HG03575 (cell line): ENCODE data around the gene TMEM119.
"Not testable (repeated sequence)": the region's sequence is repeated elsewhere in the genome, so short reads cannot be mapped to it uniquely, and the experiment has no call there.

Source experiments
- ATAC-seq: cut with Tn5 transposase; IDR thresholded peaks from one replicate; pipeline ENCODE4 v1.9.1; 2021; ENCODE audit not compliant: unreplicated experiment, insufficient number of reproducible peaks, low FRiP score; ENCODE audit errors: extremely low read depth

The TMEM119 gene

DNA sequence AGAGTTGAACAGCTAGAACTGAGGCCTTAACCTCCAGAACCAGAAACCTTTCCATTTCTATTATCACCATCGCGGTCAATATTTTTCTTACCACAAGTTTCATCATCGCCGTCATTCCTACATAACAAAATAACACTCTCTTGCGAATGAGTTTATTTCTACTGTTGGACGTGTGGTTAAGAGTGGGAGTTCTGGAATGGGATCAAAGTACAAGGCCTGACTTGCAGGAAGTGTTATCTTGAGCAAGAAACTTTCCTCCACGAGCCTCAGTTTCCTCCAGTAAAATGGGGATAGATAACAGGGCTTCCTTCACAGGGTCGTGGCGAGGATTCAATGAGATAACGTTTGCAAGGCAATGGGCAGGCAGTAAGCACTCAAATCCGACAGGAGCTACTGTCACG lies 37.6 kb downstream of the TMEM119 start:
- no peak for ATAC-seq

DNA sequence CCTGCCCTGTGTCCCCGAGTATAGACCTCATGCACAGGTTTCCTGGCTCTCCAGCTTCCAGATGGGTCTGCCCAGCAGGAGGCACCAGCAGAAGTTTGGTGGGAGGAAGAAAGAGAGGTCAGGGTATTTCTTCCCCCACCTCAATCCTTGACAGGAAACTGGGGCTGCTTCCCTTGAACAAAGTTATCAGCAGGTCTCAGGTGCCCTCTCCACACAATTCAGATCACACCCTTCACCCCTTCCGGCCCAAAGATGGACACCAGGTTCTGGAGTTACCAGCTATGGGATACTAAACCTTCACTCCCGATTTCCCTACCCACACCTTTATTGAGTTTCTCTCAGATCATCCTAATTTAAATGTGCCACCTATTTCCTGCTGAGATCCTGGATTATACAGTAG lies 38.1 kb downstream of the TMEM119 start:
- no peak for ATAC-seq

DNA sequence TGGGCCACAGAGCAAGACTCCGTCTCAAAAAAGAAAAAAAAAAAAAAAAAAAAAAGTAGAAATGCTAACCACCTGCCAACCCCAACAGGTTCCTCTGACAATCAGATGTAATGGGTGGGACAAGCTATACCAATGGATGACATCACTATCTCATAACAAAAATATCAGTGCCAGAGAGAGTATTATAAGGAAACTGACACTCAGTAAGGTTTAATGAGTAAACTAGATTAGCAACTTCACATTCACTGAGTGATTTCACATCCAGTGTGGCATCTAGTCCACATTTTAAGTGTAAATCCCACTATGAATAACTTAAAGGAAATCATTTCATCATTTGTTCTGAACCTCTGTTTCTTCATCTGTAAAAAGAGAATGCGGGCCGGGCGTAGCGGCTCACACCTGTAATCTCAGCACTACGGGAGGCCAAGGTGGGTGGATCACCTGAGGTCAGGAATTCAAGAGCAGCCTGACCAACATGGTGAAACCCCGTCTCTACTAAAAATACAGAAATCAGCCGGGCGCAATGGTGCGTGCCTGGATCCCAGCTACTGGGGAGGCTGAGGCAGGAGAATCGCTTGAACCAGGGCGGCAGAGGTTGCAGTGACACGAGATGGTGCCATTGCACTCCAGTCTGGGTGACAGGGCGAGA lies 38.8 kb downstream of the TMEM119 start:
- no peak for ATAC-seq

DNA sequence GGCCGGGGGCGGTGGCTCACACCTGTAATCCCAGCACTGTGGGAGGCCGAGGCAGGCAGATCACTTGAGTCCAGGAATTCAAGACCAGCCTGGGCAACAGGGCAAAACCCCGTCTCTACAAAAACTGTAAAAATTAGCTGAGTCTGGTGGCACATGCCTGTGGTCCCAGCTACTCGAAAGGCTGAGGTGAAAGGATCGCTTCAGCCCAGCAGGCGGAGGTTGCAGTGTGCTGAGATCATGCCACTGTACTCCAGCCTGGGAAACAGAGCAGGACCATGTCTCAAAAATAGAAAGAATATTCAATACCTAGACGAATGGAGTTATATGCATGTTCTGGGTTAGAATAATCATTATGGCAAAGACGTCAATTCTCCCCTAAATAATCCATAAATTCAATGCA lies 42.5 kb downstream of the TMEM119 start:
- not testable (repeated sequence) for ATAC-seq

DNA sequence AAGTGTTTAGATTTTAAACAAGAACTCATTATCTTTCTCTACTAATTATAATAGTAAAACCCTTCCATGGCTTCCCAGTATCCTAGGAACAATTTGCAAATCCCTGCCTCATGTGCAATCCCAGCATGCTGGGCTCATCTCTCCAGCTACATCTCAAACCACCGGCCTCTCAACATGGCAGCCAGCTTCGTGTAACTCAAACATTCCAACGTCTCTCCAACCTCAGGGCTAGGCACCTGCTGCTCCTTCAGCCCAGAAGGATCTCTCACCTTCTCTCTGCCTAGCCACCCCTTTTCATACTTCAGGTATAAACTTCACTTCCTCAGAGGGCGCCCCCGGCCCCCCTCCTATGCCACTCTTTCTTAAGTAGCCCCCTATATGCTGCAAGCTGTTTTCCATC lies 44.1 kb downstream of the TMEM119 start:
- ATAC-seq = no peak

DNA sequence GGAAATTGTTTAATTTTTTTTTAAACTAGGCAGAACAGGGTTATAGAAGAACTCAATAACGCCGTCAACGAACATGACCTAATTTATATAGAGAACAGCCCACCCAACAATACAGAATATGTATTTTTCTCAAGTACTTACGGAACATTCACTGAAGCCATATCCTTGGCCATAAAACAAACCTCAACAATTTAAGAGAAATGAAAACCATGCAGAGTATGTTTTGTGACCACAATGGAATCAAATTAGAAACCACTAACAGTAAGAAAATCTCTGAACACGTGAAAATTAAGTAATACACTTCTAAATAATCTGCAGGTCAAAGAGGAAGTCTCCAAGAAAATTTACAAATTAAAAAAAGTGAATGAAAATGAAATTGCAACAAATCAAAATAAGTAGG lies 46.3 kb downstream of the TMEM119 start:
- no peak for ATAC-seq

DNA sequence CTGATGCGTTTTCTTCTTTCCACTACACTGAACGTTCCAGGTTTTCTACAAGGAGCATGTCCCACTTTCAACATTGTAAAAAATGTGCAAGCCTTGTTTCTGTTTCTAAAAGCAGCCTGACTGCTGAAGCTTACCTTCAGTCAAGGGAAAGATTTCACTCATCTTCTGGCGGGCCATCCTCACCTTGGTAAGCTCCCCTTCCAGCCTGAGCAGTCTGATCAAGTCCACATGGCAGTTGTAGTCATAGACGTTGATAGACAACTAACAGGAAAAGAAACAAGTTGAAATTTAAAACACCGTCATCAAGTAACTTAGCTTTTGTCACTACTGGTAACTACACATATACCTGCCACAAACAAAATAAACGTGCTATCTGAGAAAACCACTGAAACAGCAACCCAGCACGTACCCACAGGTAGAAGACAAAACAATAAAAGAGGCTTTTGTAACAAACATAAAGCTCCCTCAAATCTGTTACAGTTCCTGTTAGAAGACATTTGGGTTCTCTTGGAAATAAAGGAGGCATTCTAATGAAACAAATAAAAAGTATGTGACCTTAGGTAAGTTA lies 48.8 kb downstream of the TMEM119 start:
- no peak for ATAC-seq

DNA sequence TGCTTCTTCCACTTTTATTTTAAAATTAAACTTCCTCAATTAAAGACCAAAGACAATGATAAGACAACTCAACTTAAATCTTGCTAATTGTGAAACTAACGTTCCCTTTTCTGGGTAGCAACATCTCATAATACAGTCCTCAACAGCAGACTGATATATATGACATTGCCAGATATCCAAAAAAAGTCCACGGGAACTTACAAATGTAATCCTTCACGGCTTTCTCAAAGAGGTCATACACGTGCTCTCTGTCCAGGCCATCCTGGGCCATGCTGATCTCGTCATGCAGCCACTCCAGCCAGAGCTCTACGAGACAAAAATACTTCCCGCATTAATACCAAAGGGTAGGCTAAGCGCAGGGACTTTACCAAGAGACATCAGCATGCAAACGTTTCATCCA lies 50.2 kb downstream of the TMEM119 start:
- no peak for ATAC-seq

DNA sequence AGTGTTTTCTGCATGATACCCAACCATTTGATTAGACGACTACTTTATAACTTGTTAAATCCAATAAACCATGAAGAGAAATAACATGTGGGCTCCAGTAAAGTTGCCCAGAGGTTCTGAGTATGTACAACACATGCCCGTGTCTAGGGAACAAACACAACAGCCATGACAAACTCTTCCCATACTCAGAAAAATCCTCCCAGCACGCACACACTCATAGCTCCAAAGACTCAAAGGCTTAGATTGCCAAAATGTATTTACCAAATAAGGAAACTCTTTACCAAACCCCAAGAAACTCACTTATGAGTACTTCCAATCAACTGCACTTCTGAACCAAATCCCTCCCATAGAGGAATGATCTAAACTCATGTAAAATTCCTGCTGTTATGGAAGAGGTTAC lies 54.2 kb downstream of the TMEM119 start:
- no peak for ATAC-seq

DNA sequence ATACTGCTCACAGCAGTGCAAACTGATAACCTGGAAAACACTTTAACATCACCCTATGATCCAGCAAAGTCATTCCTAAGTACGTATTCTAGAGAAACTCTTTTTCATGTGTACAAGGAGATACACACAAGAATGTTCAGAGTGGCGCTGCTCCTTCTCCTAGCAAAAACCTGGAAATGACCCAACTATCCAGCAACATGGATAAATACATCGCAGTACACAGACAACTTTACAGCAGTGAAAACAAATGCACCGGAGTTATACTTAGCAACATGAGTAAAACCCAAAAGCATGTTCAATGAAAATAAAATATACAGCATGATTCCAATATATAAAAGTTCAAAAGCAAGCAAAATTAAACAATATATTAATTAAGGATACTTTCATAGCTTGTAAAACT lies 55.6 kb downstream of the TMEM119 start:
- ATAC-seq = no peak
